Body of pancreas (tissue), 4 donors: Measurements from ENCODE around the gene TERC.

Experiments used
- POLR2A ChIP-seq, 3 donors: fragments of 450-650 bp; IDR thresholded peaks; one replicate each; pipeline ENCODE4 v1.6.1; 2016; ENCODE audit warnings: antibody characterized with exemption in 3 of 3, mild to moderate bottlenecking in 2 of 3
- TF ChIP-seq, protein P1 (sequence below), 7 experiments: fragments of 450-650 bp in 4 of 7; fragments of 200-600 bp in 3 of 7; sonication (generic) in 3 of 7; IDR thresholded peaks; one replicate each; pipeline ENCODE4 v1.5.1; 2016 to 2019; ENCODE audit warnings: antibody characterized with exemption in 7 of 7

- no peak for TF ChIP-seq POLR2A (IDR thresholded peaks at IDR 0.05)
- TF ChIP-seq, protein P1, sequence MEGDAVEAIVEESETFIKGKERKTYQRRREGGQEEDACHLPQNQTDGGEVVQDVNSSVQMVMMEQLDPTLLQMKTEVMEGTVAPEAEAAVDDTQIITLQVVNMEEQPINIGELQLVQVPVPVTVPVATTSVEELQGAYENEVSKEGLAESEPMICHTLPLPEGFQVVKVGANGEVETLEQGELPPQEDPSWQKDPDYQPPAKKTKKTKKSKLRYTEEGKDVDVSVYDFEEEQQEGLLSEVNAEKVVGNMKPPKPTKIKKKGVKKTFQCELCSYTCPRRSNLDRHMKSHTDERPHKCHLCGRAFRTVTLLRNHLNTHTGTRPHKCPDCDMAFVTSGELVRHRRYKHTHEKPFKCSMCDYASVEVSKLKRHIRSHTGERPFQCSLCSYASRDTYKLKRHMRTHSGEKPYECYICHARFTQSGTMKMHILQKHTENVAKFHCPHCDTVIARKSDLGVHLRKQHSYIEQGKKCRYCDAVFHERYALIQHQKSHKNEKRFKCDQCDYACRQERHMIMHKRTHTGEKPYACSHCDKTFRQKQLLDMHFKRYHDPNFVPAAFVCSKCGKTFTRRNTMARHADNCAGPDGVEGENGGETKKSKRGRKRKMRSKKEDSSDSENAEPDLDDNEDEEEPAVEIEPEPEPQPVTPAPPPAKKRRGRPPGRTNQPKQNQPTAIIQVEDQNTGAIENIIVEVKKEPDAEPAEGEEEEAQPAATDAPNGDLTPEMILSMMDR (IDR thresholded peaks at IDR 0.05) = no peak
These were observed 9.3 kb upstream of the TERC start for GRCh38 chr3:169774186-169774585.
